OCI-LY7 (cell line): ENCODE data around the gene ARHGEF39. TPM values are rescaled to one million over a fixed set of nuclear protein-coding genes. Genes with fewer than 3 reads are reported as not detected.

Source experiments
- BruUV-seq: library from RNA; stranded (reverse); fragments of 400-500 nt; replicated peaks from 2 replicates; lab custom pipeline; 2021; lab: Mats Ljungman, UMichigan
- CTCF ChIA-PET: fragments of 300-600 bp; sonication (Branson Sonifier 250); formaldehyde crosslinking; loops from one replicate; lab custom pipeline; 2022; ENCODE audit warnings: antibody characterized with exemption; ENCODE audit not compliant: unreplicated experiment; lab: Charles Lee
- POLR2A ChIA-PET: fragments of 300-600 bp; sonication (Branson Sonifier 250); formaldehyde crosslinking; loops from one replicate; lab custom pipeline; 2022; ENCODE audit warnings: antibody characterized with exemption; lab: Charles Lee
- DNase-seq: peaks from one replicate; pipeline ENCODE4 v3.0.0-alpha.2; 2015; ENCODE audit warnings: low spot score
- H2AFZ ChIP-seq: fragments of 200-600 bp; sonication (generic), shearing (Covaris generic); 2 replicates; pipeline ENCODE4 v1.6.1; 2014; ENCODE audit warnings: mild to moderate bottlenecking, antibody characterized with exemption, low read length, moderate library complexity
- H3K27ac ChIP-seq: fragments of 200-600 bp; sonication (generic); 2 replicates; pipeline ENCODE4 v1.5.1; 2014; ENCODE audit warnings: mixed run types, low read depth, mild to moderate bottlenecking, moderate library complexity, low read length, inconsistent platforms; ENCODE audit not compliant: poor library complexity, severe bottlenecking
- H3K36me3 ChIP-seq: fragments of 200-600 bp; sonication (generic); 2 replicates; pipeline ENCODE4 v1.6.1; 2014; ENCODE audit warnings: mild to moderate bottlenecking, antibody characterized with exemption, low read length, moderate library complexity, mixed read lengths; ENCODE audit not compliant: insufficient read depth
- H3K4me1 ChIP-seq: fragments of 200-600 bp; sonication (generic); 2 replicates; pipeline ENCODE4 v1.5.1; 2014; ENCODE audit warnings: mild to moderate bottlenecking, low read length; ENCODE audit not compliant: insufficient read depth, poor library complexity, severe bottlenecking
- H3K4me2 ChIP-seq: fragments of 200-600 bp; sonication (generic); 2 replicates; pipeline ENCODE4 v1.6.1; 2014; ENCODE audit warnings: mild to moderate bottlenecking, low read length
- H3K4me3 ChIP-seq: fragments of 200-600 bp; sonication (generic); 2 replicates; pipeline ENCODE4 v1.5.1; 2014; ENCODE audit warnings: mild to moderate bottlenecking, low read depth, low read length; ENCODE audit not compliant: poor library complexity, severe bottlenecking
- H3K79me2 ChIP-seq: fragments of 200-600 bp; sonication (generic); 2 replicates; pipeline ENCODE4 v1.6.1; 2016; ENCODE audit warnings: low read depth, mild to moderate bottlenecking, low read length, moderate library complexity, mixed read lengths; ENCODE audit not compliant: insufficient read depth
- H3K9me2 ChIP-seq: fragments of 200-600 bp; sonication (generic); 2 replicates; pipeline ENCODE4 v1.6.1; 2016; ENCODE audit warnings: mild to moderate bottlenecking, low read length, mixed read lengths; ENCODE audit not compliant: insufficient read depth
- H3K9me3 ChIP-seq: fragments of 200-600 bp; sonication (generic); 2 replicates; pipeline ENCODE4 v1.6.1; 2014; ENCODE audit warnings: mild to moderate bottlenecking, mixed run types, low read length, mixed read lengths
- H4K20me1 ChIP-seq: fragments of 200-600 bp; sonication (generic); 2 replicates; pipeline ENCODE4 v1.6.1; 2014; ENCODE audit warnings: mild to moderate bottlenecking, antibody characterized with exemption, low read length, moderate library complexity, mixed read lengths; ENCODE audit not compliant: insufficient read depth
- CTCF ChIP-seq: fragments of 200-600 bp; sonication (generic); conservative IDR thresholded peaks from 2 replicates; pipeline ENCODE4 v1.5.1; 2014; ENCODE audit warnings: mild to moderate bottlenecking, antibody characterized with exemption, low read length, moderate library complexity, mixed read lengths
- EZH2phosphoT487 ChIP-seq: fragments of 200-600 bp; sonication (generic); IDR thresholded peaks from 2 replicates; pipeline ENCODE4 v1.6.1; 2018; ENCODE audit warnings: low read depth, borderline replicate concordance, mild to moderate bottlenecking, mixed run types, antibody characterized with exemption, low read length, moderate library complexity, mixed read lengths
- intact Hi-C: fragments of 100-400 bp; cut with micrococcal nuclease; formaldehyde crosslinking; loops from one replicate; pipeline ENCODE4 v1.10.0; 2022; ENCODE audit not compliant: unreplicated experiment
- total RNA-seq, 2 experiments: library from RNA; depleted of rRNA in 1 of 2; stranded (reverse); fragments of >200 nt in 1 of 2; shearing (Covaris generic) in 1 of 2; gene quantifications; 2 replicates each; pipeline ENCODE4 v1.2.3, GENCODE V29; 2014 to 2022

Gene ARHGEF39
- total RNA-seq, 2 experiments from 2014 or later: 30.8 to 48.1 TPM

GRCh38 chr9:35685506-35685905 is 20.5 kb upstream of the ARHGEF39 start:
- BruUV-seq: no TSS peak
- CTCF ChIA-PET: no interaction called here
- DNase-seq: no peak
- Histone ChIP-seq H3K27ac (no peak overlapping the region), H4K20me1 (no peaks in the 10 kb centered on the region), H2AFZ (no peak overlapping the region), H3K4me2 (no peak overlapping the region), H3K4me1 (peaks cover 60% of the 10 kb centered on the region), H3K4me3 (no peak overlapping the region), H3K79me2 (no peaks in the 10 kb centered on the region), H3K36me3 (no peaks in the 10 kb centered on the region), H3K9me2 (no peaks in the 10 kb centered on the region), H3K9me3 (no peaks in the 10 kb centered on the region)
- intact Hi-C loops: no loop called here
- POLR2A ChIA-PET: interaction anchor here (0.7 to 2.0 kb wide), 5 partner anchors 27 to 73 kb away, joined by 3 to 7 read pairs (median 4); partner anchors contain the start of genes CCDC107 and RMRP
- TF ChIP-seq CTCF: no peak
- no peak for TF ChIP-seq EZH2phosphoT487

- no peaks in the 10 kb centered on the region for H3K9me3 ChIP-seq
- no peak overlapping the region for H2AFZ ChIP-seq
- DNase-seq: no peak
- H3K79me2 ChIP-seq: no peaks in the 10 kb centered on the region
- BruUV-seq: no TSS peak
- TF ChIP-seq CTCF: no peak
- TF ChIP-seq EZH2phosphoT487: no peak
- H3K4me1 ChIP-seq: peaks cover 60% of the 10 kb centered on the region
- intact Hi-C loops: no loop called here
- H3K4me3 ChIP-seq: no peak overlapping the region
- ChIA-PET POLR2A (interaction anchor here (0.7 to 2.0 kb wide), 3 partner anchors 26 to 46 kb away, joined by 3 to 7 read pairs (median 4); partner anchors contain the start of genes CCDC107 and RMRP), CTCF (interaction anchor here (0.9 kb wide), 1 partner anchor 11 kb away, joined by 4 read pairs; no protein-coding TSS in a partner anchor)
- no peaks in the 10 kb centered on the region for H3K36me3 ChIP-seq
- H3K4me2 ChIP-seq: no peak overlapping the region
- H3K9me2 ChIP-seq: no peaks in the 10 kb centered on the region
- no peak overlapping the region for H3K27ac ChIP-seq
- H4K20me1 ChIP-seq: no peaks in the 10 kb centered on the region
These were observed 19.9 kb upstream of the ARHGEF39 start for GRCh38 chr9:35684921-35685320.

GRCh38 chr9:35683323-35683722 is 18.3 kb upstream of the ARHGEF39 start:
- intact Hi-C loops: no loop called here

More at GRCh38 chr9:35683323-35683722, 18.3 kb upstream of the ARHGEF39 start:
- H2AFZ ChIP-seq: no peak overlapping the region
- TF ChIP-seq EZH2phosphoT487: no peak
- no peak for TF ChIP-seq CTCF
- no peaks in the 10 kb centered on the region for H4K20me1 ChIP-seq
- ChIA-PET POLR2A (interaction anchor here (0.7 to 1.6 kb wide), 6 partner anchors 11 to 64 kb away, joined by 3 to 4 read pairs (median 4); partner anchors contain the start of gene ARHGEF39), CTCF (interaction anchor here (0.7 kb wide), 1 partner anchor 14 kb away, joined by 3 read pairs; no protein-coding TSS in a partner anchor)
- H3K79me2 ChIP-seq: no peaks in the 10 kb centered on the region
- H3K9me2 ChIP-seq: no peaks in the 10 kb centered on the region
- H3K9me3 ChIP-seq: no peaks in the 10 kb centered on the region
- H3K4me2 ChIP-seq: no peak overlapping the region
- peaks cover 54% of the 10 kb centered on the region for H3K4me1 ChIP-seq
- H3K27ac ChIP-seq: no peak overlapping the region
- H3K4me3 ChIP-seq: no peak overlapping the region
- BruUV-seq: no TSS peak
- no peaks in the 10 kb centered on the region for H3K36me3 ChIP-seq
- DNase-seq: no peak
